Activated CD8-positive, alpha-beta memory T cell treated with anti-CD3 and anti-CD28 coated beads for 48 hours (primary cell): Measurements from ENCODE around the gene ARMCX6.
A peak's percentile ranks its signal among the peaks of the same experiment; 100 is the strongest.
"Not testable (repeated sequence)": the region's sequence is repeated elsewhere in the genome, so short reads cannot be mapped to it uniquely, and the experiment has no call there.

ENCODE experiments used
- DNase-seq, 3 experiments: peaks; one replicate each; pipeline ENCODE4 v3.0.0-alpha.2; 2020; ENCODE audit warnings: low read depth in 2 of 3, low spot score in 2 of 3

Gene ARMCX6

DNA sequence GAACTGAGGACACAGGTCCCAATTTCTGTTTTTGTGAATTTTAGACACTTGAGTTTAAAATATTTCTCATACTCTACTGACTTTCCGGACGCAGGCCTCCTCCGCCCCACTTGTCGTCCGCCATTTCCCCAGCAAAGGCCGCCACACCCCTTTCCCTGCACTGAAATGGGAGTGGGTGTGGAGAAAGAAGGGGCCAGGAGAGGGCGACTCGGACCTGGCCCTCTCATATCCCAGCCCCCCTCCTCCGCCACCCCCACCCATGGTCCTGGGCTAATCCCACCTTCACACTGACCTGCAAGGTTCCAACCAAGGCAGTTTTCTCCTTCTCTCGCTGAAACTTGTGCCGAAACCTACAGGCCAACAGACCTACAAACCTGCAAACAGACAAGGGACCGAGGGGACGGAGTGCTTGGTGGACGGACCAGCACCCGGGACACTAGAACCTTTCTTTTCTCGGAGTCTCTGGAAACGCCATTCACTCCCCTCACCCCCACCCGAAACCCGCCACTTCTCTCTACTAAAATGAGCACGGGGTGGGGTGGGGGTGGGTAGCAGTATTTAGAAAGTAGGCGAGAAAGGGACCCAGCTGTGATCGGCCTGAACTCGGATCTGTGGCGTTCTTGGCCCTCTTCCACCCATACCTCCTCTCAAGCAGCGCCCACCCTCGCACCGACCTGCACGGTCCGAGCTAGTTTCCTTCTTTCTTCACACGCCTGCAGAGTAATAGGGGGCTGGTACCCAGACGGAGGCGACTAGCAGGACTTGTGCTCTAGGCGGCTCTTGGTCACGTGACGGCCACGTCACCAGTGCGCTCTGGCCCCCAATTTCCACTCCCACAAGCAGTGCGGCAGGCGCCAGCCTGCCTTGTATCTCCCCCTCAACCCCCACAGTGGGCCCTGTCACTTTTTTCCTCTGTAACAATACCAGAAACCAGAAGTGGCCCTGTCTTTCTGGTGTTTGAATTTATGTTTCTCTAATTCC lies at the start of gene ARMCX6:
Gene ARMCX6, minus strand, starts transcription at position 790 of the 981 bp plus-strand sequence. CDS start 1,380 bp downstream, outside the sequence.
- peak in 1 of 3 experiments; percentile 43 for DNase-seq

DNA sequence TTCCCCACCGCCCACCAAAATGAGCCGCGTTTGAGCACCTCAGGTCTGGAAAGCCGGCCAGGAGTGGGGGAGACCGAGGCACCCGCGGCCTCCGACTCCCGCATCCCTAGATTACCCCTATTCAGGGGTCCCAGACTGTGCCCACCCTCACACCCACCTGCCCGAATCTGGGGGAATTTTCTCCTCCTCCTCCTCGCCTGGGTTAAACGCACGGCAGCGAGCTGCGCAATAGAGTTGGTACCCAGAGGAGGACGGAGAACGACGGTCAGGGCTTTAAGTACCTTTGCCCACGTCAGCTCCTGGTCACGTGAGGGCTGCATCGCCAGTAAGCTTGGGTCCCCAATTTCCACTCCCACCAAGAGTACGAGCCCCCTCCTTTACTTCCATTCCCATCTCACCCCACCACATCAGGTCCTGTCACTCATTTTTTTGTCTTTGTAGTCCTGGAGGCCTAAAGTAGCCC lies 41.8 kb upstream of the ARMCX6 start, which contains the start of gene ARMCX2:
Gene ARMCX2, minus strand, starts transcription at position 250 of the 463 bp plus-strand sequence. CDS start 2,262 bp downstream, outside the sequence.
- no peak for DNase-seq

DNA sequence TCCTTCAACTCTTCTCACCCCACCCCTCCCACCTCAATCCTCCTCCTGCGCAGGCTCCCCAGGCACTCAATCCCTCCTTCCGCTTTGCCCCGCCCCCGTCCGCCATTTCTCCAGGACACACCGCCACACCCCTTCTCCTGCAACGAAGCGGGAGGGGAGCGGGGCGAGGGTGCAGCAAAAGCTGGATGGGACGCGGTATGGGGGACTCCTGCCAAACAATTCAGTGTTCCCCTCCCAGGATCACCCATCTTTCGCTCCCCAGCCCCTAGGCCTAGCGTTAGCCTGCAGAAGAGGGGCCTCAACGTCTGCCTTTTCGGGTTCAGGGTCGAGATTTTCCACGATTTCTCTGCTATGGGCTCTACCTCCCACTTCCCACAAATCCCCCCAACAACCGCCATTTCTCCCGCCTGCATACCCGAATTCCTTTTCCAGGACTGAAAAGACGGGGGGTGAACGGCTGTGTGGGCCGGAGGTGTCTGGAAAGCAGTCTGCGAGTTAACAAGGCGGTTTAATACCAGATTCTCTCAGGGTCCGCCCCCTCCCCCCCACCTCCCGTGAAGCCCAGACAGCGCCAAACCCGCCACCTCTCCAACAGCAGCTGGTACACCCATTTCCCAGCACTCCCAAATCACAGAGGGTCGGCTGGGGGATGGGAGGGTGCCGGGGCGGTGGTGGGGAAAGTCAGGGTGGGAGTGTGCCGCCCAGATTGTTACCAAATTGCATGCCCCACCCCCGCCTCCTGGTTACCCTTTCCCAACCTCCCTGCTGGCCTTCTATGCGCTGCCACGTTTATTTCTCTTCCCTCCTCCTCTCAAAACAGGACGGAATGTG lies 41.1 kb upstream of the ARMCX6 start:
- DNase-seq, result peak in 1 of 3 experiments; percentile 13

DNA sequence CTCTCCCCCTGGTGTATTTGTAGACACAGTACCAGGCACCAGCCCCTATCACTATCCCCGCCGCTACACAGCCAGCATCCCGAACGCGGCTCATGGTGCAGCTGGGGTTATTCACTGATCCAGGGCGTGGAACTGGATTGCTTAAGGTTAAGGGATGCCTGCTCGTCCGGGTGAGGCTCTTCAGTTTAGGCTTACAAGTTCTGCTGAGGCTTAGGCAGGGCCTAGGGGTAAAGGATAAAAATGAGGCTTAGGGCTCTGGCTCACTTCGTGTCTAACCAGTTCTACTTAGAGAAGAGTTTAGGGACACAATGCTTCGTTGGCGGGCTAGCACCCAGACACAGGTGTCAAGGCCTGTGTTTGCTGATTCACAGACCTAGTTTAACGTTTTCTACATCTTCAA lies 39.7 kb upstream of the ARMCX6 start:
- DNase-seq, result no peak

DNA sequence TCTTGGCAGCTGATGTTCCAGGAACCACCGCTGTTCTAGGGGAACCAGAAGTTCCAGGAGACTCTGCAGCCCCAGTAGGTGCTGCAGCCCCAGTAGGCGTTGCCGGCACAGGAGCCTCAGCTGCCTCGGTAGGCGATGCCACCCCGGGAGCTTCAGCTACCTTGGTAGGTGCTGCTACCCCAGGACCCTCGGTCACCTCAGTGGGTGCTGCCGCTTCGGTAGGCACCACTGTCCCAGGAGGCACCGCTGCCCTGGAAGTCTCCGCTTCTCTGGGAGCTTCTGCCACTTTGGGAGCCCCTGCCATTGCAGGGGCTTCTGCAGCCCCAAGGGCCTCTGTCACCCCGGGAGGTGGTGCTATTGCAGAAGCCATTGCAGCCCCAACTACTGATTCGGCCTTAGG lies 39.0 kb upstream of the ARMCX6 start:
- DNase-seq, result no peak

DNA sequence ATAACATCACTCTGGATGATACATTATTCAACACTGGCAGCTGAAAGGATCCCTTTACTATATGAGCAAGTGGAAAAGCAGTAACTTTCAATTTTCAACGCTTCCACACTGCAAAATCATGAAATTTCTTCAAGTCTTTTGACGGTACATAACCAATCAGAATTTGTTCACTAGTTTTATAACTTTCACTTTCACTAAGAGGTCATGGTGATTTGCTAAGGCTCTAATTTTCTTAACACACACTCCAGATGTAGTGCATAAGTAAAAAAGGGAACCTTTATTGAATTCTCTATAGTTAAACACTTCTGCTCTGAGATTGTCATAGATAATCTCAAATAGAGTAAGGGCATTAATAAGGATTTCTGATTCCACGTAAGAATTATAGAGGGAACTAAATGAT lies 37.7 kb upstream of the ARMCX6 start:
- DNase-seq, result no peak

DNA sequence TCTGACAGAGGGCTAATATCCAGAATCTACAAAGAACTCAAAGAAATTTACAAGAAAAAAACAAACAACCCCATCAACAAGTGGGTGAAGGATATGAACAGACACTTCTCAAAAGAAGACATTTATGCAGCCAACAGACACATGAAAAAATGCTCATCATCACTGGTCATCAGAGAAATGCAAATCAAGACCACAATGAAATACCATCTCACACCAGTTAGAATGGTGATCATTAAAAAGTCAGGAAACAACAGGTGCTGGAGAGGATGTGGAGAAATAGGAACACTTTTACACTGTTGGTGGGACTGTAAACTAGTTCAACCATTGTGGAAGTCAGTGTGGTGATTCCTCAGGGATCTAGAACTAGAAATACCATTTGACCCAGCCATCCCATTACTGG lies 29.9 kb upstream of the ARMCX6 start:
- DNase-seq, result not testable (repeated sequence)

DNA sequence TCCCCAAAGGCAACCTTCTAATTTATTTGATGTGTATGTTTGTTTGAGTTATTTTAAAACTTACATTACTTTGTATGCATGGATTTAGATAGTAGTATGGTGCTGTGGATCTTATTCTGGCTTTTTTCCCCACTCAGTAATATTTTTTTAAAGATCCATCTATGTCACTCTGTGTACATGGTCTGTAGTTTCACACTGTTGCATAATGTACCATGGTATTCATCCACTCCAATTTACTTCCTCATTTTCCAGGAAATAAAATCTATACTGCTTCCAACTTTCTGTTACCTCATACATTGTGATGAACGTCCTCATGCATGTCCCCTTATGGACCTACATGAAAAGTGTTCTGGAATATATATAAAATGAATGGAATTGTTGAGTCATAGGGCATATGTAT lies 24.3 kb upstream of the ARMCX6 start:
- no peak for DNase-seq

DNA sequence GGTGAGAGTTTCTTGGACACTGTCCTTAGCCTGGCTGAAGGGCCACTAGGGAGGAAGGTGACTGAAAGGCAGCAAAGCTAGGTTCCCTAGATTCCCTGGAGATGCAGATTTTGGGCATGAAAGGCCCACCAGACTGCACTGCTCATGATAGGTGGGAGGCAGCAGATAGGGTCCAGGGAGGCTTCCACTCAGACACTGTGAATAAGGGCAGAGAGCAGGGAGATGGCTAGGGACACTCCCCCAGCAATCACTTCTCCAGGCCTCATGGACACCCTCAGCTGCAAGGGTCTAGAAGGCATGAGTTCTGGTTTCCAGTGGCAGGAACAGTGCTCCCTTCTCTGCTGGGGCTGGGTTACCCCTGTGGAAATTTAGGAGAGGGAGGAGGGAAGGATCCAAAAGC lies 21.8 kb upstream of the ARMCX6 start:
- no peak for DNase-seq

DNA sequence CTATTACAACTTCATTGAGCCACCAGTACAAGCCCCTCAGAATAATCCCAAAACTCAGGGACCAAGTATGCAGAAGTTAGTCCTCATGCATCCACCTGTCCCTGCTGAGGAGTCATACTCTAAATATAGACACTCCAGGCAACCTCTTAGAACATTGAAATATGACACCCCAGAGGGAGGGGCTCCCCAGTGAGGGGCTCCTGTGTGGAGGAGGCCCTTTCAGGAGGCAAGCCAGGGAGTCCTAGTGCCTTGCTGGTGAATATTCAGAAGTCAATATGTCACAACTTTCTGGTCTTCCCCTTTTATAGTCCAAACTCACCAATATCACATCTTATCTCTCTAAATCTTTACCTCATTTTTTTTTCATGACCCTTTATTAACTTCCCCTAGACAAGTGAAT lies 1.6 kb upstream of the ARMCX6 start:
- DNase-seq, result no peak

DNA sequence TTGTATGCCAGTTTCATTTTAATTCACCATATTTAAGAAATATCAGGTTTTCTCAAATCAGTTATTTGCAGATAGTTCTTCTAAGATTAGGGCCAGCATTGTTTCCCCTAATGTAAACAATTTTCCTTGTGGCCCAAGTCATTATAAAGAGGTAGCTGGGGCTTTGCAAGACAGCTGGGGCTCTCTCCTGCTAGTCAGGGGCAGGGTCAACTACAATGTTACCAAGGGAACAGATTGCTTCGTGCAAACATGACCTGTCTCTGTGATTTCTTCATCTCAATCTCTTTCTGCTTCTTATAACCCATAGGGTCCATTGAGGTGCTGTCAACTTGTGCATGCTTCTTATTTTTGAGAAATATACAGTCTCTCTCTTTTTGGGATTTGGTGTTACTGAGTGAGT lies 12.1 kb downstream of the ARMCX6 start:
- no peak for DNase-seq

DNA sequence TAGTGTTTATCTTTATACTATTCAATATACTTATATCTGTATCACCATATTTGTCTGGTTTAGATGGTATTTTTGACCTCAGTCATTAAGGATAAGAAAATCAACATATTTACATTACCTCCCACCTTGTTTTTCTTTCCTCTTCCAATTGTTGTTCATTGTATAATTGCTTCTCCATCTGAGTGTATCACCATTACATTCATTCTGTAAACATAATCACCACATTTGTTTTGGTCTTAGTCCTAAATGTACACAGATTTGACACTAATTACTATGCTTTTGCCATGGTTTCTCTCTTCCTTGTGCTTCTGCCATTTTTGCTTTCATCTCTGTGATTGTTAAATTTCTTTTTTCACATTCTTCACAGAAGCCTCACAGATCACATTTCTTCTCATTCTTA lies 12.7 kb downstream of the ARMCX6 start:
- DNase-seq, result no peak

DNA sequence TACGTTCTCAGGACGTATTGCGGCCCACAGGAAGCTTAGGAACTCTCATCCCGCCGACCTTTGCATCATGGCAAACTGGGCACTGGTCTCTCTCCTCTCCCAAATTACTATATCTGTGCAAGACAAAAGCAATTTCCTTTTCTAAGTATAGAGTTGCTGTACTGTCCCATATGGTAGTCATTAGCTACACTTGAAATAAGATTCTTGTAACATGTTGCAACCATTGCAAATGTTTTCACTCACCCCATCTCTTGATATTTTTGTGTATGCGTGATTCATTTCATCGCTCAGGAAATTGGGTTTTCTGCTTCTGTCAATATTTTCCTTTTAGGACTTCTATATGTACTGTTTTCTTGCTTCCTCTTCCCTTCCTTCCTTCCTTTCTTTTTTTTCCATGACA lies 15.7 kb downstream of the ARMCX6 start:
- no peak for DNase-seq

DNA sequence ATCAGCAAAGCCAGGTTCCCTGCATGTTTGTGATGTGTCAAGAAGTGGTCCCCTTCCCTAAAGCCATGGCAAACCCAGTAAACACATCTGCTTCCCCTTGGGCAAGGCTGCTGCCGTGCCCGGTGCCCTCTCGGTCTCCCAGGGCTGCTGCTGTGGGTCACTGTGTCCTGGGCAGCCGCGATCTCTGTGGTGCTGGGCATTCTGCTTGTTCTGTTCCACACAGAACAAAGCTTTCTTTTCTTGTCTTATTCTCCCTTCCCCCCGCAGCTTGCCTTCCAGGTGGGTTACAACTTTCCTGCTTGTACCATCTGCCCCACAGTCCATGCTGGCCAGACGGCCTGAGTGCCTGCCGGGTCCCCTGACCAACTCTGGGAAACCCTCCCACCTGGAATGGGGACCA lies 18.2 kb downstream of the ARMCX6 start:
- DNase-seq, result not testable (repeated sequence)

DNA sequence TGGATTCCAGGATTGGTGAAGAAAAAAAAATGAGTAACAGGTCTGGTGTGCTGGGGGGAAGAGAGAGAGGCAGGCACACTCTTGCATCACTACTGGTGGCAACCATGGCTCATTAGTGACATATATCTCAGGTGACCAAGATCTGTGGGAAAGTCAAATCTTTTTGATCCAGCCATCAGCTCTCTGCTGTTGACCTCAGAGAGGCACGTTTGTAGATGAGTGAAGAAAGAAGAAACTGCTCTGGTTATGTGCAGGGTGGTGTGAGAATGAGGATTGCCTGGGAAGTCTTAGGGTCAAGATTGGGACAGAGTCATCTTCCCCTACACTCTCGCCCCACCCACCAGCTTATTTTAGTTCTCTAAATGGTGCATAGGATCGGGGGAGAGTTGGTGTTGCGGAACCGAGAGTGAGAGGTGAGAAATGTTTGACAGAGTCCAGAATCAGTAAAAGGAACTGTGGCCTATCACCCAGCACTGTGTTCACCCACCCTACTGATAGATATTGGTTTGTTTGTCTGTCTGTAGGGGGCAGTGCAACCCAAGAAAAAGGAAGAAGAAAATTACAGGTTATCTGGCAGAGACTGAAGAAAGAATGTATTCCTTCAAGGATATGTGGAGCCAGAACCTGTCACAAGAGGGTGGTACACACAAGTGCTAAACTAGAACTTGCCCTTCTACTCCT lies 21.9 kb downstream of the ARMCX6 start:
- no peak for DNase-seq
